ENCODE measurements around the gene ASPHD2.

The ASPHD2 gene

GRCh38 chr22:26428515-26429457, at the start of gene ASPHD2:
Gene ASPHD2, plus strand, starts transcription at chr22:26429260. Its CDS starts 4,356 bp downstream, at chr22:26433616.
- TF ChIP-seq, protein P1, sequence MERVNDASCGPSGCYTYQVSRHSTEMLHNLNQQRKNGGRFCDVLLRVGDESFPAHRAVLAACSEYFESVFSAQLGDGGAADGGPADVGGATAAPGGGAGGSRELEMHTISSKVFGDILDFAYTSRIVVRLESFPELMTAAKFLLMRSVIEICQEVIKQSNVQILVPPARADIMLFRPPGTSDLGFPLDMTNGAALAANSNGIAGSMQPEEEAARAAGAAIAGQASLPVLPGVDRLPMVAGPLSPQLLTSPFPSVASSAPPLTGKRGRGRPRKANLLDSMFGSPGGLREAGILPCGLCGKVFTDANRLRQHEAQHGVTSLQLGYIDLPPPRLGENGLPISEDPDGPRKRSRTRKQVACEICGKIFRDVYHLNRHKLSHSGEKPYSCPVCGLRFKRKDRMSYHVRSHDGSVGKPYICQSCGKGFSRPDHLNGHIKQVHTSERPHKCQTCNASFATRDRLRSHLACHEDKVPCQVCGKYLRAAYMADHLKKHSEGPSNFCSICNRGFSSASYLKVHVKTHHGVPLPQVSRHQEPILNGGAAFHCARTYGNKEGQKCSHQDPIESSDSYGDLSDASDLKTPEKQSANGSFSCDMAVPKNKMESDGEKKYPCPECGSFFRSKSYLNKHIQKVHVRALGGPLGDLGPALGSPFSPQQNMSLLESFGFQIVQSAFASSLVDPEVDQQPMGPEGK (CRISPR knock-in tag; IDR thresholded peaks at IDR 0.05; ENCODE audit: borderline replicate concordance): no peak
- peak; percentile 38; the same call in 1 of the 2 replicates for TF ChIP-seq ZNF70 (CRISPR knock-in tag; IDR thresholded peaks at IDR 0.05)

DNA sequence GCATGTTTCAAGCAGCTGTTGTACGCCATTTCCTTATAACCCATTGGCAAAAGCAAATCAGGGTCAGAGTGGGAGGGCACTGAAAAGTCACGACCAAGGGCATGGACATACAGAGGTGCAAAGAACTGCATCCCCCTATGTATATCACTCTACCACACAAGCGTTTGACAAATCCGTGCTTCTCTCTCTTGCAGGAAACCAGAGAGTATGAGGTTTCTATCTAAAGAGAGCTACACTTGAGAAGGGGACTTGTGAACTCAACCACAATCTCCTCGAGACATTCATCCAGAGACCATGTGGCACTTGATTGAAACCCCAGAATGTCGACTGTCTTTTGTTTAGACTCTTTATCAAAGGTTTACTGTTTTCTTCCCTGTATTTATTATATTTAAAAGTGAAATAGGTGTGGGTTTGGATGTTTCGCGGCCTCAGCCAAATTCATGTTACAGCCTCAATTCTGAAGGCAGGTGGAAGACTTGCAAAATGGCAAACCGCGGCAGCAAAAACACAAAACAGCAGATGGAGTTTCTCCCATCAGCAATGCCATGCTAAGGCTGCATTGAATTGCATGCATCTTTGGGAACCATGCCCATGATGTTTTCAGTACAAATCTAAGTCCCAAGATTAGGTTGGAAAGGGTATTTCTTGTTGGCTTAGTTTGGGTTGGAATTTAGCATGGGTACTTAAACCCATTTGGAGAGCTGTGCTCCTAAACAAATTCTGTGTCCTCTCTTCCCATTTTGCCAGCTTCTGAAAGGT, 48.8 kb upstream of the ASPHD2 start:
- no peak for ATAC-seq
- TF ChIP-seq BACH2 (CRISPR knock-in tag; IDR thresholded peaks at IDR 0.05; ENCODE audit: borderline replicate concordance): no peak
- no peak for TF ChIP-seq RARB (CRISPR knock-in tag; IDR thresholded peaks at IDR 0.05)
- no peak for TF ChIP-seq ZFP30 (CRISPR knock-in tag; IDR thresholded peaks at IDR 0.05)
- TF ChIP-seq ISL1 (CRISPR knock-in tag; IDR thresholded peaks at IDR 0.05): no peak
- no peak for TF ChIP-seq ZC3H10 (CRISPR knock-in tag; IDR thresholded peaks at IDR 0.05)
- TF ChIP-seq CSRNP3 (CRISPR knock-in tag; IDR thresholded peaks at IDR 0.05): no peak
- no peak for TF ChIP-seq ZNF565 (CRISPR knock-in tag; conservative IDR thresholded peaks at IDR 0.05; ENCODE audit: low read depth)
- no peak for TF ChIP-seq ZFP3 (CRISPR knock-in tag; IDR thresholded peaks at IDR 0.05)
- TF ChIP-seq ZNF70 (CRISPR knock-in tag; IDR thresholded peaks at IDR 0.05): no peak
- TF ChIP-seq ZNF8 (CRISPR knock-in tag; IDR thresholded peaks at IDR 0.05): no peak
- no peak for TF ChIP-seq SNAI2 (CRISPR knock-in tag; IDR thresholded peaks at IDR 0.05)
- no peak for TF ChIP-seq POU6F1 (CRISPR knock-in tag; IDR thresholded peaks at IDR 0.05; ENCODE audit: borderline replicate concordance, low read depth)
- TF ChIP-seq PPARA (CRISPR knock-in tag; IDR thresholded peaks at IDR 0.05; ENCODE audit: borderline replicate concordance): no peak
- no peak for TF ChIP-seq ESRRG (CRISPR knock-in tag; IDR thresholded peaks at IDR 0.05)
- TF ChIP-seq TSHZ2 (CRISPR knock-in tag; IDR thresholded peaks at IDR 0.05): no peak
- no peak for TF ChIP-seq ARNTL (CRISPR knock-in tag; IDR thresholded peaks at IDR 0.05; ENCODE audit: borderline replicate concordance, low read depth)
- TF ChIP-seq TCF4 (CRISPR knock-in tag; IDR thresholded peaks at IDR 0.05; ENCODE audit: borderline replicate concordance): no peak
- TF ChIP-seq GLIS3 (CRISPR knock-in tag; IDR thresholded peaks at IDR 0.05): no peak

More at GRCh38 chr22:26428515-26429457, at the start of gene ASPHD2:
- ATAC-seq: peak; percentile 82

GRCh38 chr22:26382782-26383181, 46.3 kb upstream of the ASPHD2 start:
- ATAC-seq: no peak
- TF ChIP-seq RARB (CRISPR knock-in tag; IDR thresholded peaks at IDR 0.05): no peak
- no peak for TF ChIP-seq ZFP30 (CRISPR knock-in tag; IDR thresholded peaks at IDR 0.05)
- no peak for TF ChIP-seq TCF4 (CRISPR knock-in tag; IDR thresholded peaks at IDR 0.05; ENCODE audit: borderline replicate concordance)
- TF ChIP-seq, protein P1 (CRISPR knock-in tag; IDR thresholded peaks at IDR 0.05; ENCODE audit: borderline replicate concordance): no peak
